ENCODE data around the gene CLIP2. TPM values are rescaled to one million over a fixed set of nuclear protein-coding genes. Genes with fewer than 3 reads are reported as not detected.
A peak's percentile ranks its signal among the peaks of the same experiment; 100 is the strongest.

Gene CLIP2
- total RNA-seq, 1 donor from 2014 or later: 39.0 TPM

DNA sequence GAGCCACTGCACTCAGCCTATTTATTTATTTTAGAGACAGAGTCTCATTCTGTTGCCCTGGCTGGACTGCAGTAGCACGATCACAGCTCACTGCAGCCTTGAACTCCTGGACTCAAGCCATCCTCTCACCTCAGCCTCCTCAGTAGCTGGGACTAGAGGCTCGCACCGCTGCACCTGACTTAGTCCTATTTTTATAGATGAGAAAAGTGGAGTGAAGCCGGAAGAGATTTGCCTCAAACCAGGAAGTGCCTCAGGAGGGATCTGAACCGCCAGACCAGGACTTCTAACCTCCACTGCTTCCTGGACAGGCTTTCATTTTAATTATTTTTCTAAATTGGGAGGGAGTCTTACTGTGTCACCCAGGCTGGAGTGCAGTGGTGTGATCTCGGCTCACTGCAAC, 17.5 kb upstream of the CLIP2 start:
- no peak for DNase-seq

- peak; percentile 58 for DNase-seq
Observed at GRCh38 chr7:74272305-74273038, 16.7 kb upstream of the CLIP2 start.

- no peak for DNase-seq
Observed at GRCh38 chr7:74275401-74275881, 13.8 kb upstream of the CLIP2 start.

GRCh38 chr7:74277636-74278035, 11.6 kb upstream of the CLIP2 start:
- DNase-seq: no peak

DNA sequence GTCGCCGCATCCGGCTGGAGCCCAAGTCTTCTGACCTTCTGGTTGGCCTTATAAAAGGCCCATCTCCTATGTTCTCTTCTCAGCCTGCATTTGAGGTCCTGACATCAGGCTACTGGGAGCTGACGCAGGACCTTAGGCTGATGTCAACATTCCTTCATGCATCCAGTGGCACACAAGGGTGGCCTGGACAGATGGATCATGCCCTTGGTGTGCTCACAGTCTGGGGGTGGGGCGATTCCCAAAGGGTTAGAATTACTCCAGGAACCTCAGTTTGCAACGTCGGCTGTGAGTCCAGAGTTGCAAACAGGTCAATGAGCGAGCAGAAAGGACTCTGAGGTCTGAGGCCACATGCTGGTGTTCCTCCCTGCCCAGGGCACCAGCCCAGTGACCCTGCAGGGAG, 8.2 kb upstream of the CLIP2 start:
- no peak for DNase-seq

- DNase-seq: no peak
Observed at GRCh38 chr7:74282748-74283459, 6.3 kb upstream of the CLIP2 start.

- peak; percentile 52 for DNase-seq
Observed at GRCh38 chr7:74283858-74284447, 5.3 kb upstream of the CLIP2 start.

- no peak for DNase-seq
Observed at GRCh38 chr7:74284781-74285259, 4.4 kb upstream of the CLIP2 start.

GRCh38 chr7:74286131-74286530, 3.1 kb upstream of the CLIP2 start:
- DNase-seq: no peak

DNA sequence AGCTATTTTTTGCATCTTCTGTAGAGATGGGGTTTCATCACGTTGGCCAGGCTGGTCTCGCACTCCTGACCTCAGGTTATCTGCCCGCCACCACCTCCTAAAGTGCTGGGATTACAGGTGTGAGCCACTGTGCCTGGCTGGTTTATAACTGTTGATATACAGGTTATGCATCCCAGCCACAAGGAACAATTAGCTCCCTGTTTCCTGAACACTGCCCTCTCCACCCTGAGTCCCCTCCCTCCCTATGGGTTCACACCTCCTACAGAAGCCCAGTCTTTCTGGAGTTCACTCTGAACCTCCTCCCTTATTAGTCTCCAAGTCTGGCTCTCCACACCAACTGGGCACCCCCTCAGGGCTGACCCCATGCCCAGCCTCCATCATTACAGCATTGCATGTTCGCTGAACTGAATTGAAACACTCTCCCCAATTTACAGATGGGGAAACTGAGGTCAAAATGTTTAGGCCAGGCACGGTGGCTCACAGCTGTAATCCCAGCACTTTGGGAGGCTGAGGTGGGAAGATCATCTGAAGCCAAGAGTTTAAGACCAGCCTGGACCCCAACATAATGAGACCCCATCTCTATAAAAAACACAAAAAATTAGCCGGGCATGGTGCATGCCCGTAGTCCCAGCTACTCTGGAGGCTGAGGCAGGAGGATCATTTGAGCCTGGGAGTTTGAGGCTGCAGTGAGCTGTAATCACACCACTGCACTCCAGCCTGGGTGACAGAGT, 1.7 kb upstream of the CLIP2 start:
- DNase-seq: no peak

DNA sequence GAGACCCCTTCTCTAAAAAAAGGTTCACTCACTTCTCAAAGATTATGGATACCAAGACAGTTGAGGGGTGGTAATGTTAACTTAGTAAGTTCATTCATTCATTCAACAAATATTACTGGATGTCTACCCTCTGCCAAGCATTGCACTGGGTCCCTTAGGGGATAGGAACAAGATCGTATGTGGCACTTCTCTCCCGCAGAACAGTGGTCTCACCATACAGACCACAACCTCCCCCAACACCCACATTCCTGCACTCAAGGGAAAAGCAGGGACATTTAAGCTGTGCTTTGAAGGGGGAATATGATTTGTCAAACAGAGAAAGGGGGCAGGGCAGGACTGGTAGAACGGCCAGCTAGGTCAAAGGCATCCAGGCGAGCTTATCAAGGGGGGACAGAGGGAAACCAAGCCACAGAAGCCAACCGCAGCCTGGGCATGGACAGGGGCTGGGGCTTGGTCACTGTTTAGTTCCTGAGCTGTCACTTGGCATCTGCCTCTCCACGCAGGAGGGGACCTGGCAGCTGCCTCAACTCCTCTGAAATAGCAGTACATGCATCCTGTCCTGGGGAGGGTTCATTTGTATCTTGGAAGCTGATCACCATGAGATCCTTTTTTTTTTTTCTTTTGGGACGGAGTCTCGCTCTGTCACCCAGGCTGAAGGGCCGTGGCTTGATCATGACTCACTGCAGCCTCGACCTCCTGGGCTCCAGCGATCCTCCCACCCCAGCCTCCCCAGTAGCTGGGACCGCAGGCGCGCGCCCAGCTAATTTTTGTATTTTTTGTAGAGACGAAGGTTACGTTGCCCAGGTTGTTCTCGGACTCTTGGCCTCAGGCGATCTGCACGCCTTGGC, 949 bp upstream of the CLIP2 start:
- DNase-seq: no peak

GRCh38 chr7:74289659-74290552, 699 bp downstream of the CLIP2 start:
- peak; percentile 36 for DNase-seq

DNA sequence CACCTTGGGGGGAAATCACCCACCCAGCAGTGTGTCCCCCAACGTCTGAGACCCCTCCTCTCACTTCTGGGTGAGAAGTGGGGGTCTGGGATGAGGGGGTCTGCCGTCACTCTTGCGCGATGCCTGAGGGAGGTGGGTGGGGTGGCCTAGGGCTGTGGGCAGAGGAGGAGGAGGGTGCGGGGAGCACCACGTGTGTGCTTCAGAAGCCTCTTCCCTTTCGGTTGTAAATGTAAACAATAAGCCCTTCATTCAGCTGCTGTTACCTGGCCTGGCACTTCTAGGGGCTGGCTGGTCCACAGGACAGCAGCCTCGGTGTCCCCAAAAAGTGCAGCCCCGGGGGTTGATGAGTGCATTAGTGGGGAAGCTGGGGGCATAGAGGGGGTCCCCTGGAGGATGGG, 1.3 kb downstream of the CLIP2 start:
- no peak for DNase-seq

DNA sequence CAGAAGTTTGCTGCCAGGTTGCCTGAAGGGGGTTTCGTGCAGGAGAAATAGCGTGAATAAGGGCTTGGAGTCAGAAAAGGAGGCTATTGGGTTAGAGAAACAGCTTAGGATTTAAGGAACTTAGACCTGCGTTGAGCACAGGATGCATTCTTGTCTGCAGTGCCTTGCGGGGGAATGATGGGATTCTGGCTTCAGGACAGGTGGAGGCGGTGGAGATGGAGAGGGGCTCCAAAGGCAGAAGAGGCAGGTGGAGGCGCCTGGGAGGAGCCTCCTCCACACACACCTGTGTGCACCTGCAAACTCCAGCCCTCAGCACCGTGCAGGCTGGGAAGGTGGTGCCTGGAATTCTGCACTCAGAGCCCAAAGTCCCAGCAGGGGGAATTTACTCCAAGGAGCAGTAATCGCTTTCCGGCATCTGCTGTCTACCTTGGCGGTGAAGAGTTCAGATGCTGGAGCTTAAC, 1.8 kb downstream of the CLIP2 start:
- DNase-seq: no peak

DNA sequence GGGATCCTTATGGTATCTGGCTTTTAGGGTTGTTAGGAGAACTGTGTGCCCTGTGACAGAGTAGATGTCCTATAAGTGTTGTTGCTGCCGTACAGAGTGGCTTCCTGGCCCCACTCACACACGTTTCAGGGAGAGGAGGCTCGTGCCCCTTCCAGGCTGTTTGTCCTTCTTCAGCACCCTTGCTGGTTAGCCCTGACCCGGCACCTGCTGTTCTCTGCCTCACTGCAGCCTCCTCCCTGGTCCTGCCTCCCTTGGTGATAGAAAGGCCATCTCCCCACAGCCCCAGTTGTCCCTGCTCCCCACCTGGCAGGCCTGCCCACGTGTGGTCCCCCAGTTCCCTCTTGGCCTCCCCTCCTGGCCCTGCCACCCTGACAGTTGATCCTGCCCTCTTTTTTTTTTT, 2.3 kb downstream of the CLIP2 start:
- DNase-seq: no peak

GRCh38 chr7:74292757-74293576, 3.8 kb downstream of the CLIP2 start:
- no peak for DNase-seq

DNA sequence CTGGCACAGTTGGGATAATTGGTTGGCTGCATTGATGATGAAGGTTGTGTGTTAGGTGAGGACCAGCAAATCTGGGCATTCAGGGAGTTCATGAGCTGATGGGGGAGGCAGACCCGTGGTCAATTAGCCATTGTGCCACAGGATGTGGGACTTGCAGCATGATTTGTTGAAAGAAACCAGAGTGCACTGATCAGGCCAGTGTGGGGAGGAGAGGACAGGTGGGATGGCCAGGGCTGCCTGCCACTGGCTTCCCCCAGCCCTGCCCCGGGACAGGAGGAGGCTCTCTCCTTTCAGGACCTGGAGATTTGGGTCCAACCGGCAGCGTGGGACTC, 4.3 kb downstream of the CLIP2 start:
- no peak for DNase-seq

DNA sequence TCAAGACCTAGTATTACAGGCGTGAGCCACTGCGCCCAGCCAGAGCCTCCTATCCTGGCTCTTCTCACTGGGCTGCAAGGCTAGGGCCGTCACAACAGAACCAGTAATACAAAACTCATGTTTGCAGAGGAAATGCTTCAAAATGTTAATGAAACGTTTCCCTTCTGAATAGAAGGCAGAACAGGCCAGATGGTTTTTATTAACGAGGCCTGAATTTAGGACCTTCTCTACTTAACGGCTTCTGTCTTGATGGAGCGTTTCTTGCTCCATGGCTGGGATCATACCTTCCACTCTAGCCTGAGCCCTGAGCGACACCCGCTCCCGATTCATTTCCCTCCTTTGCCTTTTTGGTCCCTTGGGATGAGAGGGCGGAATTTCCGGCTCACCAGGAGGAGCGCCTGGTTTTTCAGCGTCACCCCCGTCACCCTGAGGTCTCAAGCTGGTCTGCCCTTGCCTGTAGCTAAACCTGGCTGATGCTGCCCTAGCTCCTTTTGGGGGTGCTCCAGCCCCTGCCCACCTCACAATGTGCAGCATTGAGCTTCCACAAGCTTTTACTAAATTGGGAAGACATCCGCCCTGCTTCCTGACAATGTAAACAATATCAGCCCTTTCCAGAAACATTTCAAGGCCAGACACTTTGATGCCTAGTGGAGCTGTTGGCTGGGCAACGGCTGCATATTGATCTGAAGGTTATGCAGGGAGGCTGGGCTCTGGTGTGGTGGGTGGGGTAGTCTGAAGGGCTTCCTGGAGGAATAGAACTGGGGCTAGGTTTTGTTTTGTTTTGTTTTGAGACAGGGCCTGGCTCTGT, 5.2 kb downstream of the CLIP2 start:
- DNase-seq: peak; percentile 68
